NCI-H2081 treated with DMSO at 0.1 percent for 48 hours (cell line): ENCODE data around the gene P4HB.

Experiments
- DNase-seq: peaks from one replicate; lab custom pipeline; 2025; lab: John Stamatoyannopoulos, UW

The P4HB gene

DNA sequence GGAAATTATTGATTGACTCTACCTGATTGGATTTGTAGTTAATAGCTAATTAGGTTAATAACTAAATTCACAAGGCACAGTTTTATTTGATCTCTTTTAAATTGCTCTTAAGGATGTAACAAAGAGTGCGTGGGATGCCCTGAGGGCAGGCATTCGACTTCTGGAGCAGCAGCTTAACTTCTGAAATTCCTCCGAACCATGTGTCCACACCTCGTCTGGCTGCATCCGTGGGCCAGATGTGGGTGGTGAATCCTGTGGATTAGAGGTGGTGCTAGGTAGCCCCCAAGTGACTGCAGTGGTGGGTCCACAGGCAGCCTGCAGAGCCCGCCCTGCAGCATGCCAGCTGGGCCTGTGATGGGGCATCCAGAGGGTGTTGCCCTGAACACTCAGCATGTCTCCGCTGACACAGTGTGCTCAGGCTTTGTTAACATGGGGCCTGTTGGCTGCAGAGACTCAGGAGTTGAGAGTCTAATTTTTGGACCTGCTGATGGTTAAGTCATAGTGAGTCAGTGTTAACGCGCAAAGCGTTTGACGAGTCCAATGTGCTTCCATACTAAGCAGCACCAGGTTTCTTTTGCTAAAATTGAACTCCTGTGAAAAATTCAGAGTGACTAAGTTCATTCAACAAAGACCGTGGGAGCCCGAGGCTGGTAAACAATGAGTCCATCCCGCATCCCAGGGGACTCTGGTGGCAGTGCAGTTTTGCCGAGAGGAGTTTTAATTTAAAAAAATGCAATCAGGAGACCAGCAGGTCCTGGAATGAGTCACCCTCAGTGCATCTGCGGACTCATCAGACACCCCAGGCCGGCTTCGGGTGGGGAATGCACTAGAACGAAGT, 37.9 kb upstream of the P4HB start:
- DNase-seq: no peak

DNA sequence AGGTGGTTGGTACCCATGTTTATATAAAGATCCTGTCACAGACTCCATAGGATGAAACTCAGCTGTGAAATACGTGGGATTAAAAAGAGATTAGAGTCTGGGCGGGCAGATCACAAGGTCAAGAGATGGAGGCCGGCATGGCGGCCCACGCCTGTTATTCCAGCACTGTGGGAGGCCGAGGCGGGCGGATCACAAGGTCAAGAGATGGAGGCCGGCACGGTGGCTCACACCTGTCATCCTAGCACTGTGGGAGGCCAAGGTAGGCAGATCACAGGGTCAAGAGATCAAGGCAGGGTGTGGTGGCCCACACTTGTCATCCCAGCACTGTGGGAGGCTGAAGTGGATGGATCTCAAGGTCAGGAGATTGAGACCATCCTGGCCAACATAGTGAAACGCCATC, 35.1 kb upstream of the P4HB start:
- no peak for DNase-seq

DNA sequence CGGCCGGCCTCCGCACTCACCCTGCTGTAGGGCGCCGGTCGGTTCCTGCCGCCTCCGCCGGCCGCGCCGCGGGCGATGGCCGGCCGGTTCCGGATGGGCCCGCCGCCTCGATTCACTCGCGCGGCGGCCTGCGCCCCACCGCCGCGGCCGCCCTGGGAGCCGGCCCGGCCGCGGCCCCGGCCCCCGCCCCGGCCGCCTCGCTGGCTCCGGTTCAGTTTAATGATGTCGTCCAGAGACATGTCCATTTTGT, 30.9 kb upstream of the P4HB start:
- DNase-seq: no peak

DNA sequence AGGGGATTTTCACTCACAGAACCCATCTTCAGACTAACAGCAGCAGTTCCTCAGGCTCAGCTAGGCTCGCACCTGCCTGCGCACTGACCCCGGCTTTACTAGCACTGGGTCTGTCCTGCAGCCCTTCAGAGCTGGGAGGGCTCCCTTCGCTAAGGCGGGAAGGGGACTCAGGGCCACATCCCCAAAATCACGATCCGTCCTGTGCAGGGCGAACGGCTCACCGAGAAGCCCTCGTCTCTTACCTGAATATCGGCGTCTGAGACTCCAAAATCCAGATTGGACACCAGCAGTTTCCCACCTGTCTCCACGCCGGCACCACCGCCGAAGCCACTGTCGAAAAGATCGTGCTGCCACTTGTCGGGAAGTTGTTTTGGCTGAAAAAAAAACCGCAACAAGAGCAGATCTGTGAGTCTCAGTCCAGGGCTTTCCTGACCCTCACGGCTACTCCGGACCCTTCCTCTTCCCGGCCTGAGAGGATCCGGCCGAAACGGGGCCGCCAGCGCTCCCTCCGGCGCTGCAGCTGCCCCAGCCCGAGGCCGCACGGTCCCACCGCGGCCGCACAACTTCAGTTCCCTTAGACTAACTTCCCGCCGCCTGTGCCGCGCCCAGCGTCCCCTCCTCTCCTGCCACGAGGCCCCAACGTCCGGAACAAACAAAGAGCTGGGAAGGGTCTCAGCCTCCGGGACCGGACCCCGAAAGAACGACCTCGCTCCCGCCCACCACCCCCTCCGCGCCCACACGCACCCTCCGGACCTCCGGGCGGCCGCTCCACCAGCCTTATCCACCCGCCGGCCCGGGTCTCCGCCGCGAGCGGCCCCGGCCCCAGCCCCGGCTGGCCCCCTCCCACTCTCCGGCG, 30.3 kb upstream of the P4HB start:
- no peak for DNase-seq

DNA sequence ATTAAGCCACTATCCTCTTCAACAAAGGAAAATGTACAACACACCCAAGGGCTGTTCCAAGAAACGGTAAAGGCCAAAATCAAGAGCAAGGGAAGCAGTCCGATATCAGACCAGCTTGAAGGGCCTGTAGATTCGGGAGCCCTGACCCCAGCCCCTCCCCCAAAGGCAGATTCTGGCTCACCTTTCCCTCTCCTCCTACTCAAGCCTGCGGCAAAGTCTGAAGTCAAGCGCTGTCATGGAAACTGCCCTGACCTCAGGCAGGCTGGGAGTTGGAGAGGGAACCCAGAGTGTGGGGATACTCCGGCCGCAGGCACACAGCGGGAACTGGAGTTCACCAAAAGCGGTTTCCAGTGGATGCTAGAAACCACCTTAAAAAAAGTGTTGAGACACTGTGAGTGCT, 29.3 kb upstream of the P4HB start:
- no peak for DNase-seq

DNA sequence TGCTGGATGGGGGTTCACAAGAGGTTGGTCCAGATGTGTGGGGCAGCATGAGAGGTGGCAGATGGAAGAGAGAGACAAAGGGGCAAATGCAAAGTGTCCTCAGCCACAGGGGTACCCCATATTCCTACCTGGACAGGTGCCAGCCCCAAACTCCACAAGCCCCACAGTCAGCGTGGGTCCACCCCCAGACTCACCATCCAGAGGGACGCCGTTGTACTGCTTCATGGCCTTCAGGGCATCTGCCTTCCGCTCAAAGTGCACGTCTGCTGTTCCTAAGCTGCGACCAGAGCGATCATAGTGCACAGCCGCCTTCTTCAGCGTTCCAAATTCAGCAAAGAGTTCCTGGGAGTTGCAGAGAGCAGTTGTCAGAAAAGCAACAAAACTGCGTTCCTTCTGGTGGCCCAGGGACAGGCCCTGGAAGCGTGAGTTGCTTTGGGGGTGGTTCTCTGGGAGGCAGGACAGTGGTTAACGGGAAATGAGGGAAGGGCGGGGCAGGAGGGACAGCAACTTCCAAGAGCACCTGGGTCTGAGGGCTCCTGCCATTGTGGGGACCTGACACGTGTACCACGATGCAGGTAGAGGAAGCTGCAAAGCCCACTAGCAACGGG, 28.8 kb upstream of the P4HB start:
- DNase-seq: no peak

DNA sequence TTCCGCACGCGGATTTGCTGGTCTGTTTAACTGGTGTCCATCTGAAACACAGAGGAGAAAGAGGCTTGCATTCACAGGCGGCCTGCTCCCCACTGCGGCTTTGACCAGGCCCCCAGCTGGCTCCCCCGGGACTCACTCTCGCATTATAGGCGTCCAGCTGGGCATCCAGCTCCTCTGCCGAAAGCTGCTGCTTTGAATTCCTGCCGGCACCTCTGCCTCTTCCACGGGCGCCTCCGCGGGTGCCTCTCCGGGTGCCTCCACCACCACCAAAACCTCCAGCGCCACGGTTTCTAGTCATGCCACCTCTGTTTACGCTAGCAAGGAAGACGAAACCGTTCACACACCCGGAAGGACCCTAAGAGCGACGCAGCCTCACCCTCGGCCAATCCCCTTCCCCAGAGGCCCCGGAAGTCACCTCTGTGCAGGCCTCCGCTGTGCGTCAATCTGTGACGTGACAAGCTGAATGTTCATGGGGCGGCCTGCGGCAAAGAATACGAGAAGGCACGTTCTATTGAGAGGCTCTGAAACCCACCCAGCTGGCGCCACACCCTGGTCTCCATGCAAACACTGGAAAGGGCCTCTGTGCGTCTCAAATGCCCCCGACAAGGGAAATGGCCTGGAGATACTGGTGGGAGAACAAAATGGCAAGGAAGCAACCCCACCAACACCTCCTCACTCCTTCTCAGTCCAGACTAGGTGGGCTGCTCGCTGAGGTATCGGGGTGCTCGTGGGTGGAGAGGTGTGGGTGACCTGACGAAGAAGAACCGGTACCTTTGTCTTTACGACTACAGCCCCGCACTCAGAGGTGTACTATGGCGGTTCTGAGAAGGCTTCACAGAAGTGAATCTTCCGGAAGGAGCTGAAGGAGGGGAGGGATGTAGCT, 28.0 kb upstream of the P4HB start:
- no peak for DNase-seq

DNA sequence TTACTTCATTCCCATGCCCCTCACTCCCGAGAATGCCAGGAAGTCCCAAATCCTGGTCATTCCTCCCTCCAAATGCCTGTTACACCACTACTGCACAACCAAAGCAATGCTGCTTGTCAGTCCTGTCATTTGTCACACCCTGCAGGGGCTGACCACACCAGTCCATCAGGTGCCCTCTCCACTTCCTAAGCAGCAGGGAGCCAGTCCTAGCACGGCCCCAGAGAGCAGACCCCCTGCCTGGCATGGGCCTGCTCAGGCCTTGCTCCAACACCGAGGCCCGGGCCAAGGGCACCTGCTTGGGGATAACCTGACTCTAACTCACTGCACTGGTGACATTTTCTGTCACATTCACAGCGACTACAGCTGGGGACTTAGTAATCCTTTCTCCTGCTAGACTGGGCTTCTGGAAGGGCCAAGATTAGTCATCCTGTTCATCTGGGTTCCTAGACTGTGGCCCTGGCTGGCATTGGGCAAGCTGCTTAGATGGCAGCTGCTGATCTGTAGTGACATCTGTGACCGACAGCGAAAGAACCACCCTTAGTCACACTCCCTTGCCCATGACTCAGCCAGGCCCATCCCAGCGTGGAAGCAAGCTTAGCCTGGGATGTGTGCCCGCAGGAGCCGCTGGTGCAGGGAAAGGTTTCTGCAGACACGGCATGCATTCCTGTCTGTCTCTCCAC, 25.7 kb upstream of the P4HB start:
- DNase-seq: no peak

DNA sequence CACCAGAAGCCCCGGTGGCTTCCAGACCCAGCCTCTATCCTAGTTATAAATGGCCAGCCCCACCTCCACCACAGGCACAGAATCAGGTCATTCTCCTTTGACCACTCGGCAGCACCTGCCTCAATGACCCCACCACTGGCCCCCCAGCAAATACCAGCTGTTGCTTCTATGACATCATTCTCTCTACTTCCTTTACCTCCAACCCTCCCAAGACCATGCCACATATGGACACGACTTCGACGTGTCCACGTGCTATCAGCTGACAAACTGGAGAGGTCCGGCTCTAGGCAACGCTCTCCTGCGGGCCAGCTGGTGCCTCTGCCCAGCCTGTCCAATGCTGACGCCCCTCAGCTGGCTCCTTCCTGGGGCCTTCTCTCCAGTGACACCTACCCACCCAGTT, 25.1 kb upstream of the P4HB start:
- DNase-seq: no peak

DNA sequence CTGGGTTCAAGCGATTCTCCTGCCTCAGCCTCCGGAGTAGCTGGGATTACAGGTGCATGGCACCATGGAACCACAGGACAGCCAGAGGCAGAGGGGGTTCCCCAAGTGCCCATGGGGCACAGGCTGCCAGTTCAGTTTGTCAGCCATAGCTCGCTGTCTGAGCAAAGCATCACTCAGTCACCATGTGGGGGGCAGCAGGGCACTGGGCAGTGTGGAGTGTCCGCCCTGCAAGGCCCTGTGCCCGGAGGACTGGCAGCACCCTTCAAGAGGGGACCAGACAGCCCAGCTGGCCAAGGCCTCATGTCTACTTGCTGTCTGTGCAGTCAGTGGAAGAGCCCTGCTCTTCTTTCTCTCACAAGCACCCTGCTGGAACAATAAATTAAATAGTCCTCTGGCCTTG, 24.6 kb upstream of the P4HB start:
- DNase-seq: no peak

DNA sequence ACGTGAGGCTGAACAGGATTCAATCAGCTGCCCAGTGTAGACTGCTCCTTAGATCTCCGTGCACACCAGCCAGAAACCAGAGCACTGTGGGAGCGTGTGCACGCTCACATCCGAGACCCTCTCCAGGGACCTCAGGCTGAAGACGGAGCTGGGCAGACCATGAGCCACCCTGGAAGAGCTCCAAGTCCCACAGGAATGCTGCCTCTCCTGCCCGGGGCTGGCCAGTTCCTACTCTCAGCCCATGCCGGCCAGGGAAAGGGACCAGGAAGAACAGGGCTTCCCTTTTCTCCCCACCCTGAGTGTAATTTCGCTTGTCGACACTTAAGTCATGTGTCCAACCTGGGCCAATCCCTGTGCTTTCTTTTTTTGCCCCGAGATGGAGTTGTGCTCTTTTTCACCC, 24.2 kb upstream of the P4HB start:
- DNase-seq: no peak

DNA sequence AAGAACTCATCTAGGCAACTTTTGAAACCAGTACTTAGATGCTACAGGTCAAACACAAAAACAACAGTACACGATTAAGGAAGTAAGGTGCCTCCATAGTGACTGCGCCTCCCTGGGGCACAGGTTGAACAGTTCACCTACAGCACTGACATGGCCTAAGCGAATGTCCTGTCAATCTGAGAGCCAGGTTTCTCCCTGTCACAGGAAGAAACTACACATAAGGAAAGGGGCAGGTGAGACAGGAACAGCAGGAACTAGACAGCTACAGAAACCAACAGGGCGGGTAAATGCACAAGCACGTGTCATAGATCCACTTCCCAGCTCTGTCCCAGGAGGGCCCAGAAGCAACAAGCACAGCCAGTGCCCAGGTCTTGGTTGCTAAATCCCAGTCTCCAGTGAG, 18.8 kb upstream of the P4HB start:
- DNase-seq: no peak

DNA sequence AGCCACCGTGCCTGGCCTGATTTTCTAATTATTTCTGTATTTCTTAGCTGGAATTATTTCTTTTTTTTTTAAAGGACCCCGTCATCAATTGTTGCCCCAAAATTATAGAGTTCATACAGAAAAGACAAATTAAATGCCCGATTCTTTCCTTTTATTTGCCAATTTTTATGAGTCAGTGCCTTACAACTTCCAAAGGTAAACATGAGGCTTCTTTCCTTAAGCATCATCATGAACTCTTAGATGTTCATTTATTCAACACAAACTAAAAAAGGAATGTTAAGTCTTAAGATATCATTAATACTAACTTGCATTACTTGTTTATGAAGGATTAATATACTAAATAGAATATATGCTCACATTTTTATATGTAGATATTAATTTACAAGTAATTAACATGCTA, 18.0 kb upstream of the P4HB start:
- DNase-seq: no peak

DNA sequence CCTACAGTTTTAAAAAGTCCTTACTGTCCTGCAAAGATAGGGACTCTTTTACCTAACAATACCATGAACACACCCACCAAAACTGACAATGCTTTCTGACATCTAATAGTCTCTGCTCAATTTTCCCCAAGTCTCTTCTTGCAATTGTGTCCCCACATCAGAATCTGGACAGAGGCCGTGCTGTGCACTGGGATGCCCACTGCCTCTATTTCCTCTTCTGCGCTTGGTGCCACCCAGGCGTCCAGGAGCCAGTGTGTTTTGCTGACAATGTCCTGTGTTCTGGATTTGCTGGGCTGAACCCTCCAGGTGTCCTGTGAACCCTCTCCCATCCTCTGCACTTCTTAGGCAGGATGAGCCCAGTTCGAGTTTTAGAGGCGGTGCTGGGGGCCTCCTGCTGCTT, 17.2 kb upstream of the P4HB start:
- no peak for DNase-seq

DNA sequence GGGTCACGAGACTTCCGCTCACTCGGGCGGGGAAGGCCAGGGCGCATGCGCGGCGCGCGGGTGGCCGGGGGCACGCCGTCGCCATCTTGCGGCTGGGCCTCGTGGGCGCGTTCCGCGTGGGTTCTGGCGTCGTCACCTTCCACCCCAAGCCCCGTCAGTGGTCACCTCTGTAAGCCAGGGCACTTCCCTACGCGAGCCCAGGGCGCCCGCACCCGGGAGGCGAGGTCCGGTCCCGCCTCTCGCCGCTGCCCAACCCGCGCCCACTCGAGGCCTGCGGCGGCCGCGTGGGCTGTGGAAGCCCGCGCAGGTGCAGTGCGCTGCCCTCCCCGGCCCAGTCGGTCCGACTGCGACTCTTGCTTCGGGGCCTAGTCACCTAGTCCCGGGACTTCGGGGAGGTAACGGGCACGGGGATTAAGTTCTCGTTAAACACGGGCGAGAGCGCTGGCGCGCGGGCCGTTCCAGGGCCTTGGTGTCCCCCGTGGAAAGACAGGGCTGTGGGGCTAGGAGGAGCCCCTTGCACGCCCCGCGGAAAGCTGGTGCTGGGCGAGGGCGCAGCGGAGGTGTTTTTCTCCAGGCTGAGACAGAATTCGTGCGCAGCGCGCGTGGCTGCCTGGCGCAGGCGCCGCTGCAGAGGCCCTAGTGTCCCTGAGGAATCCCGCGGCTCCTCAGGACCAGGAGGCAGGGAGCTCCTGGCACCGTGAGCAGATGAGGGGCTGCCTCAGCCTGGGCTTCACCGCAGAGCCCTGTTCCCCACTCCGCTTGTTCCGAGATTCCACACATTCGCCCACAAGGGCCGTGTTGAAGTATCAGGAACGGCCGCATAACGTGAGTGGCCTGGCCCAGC, 11.3 kb upstream of the P4HB start:
- peak; percentile 25 for DNase-seq

DNA sequence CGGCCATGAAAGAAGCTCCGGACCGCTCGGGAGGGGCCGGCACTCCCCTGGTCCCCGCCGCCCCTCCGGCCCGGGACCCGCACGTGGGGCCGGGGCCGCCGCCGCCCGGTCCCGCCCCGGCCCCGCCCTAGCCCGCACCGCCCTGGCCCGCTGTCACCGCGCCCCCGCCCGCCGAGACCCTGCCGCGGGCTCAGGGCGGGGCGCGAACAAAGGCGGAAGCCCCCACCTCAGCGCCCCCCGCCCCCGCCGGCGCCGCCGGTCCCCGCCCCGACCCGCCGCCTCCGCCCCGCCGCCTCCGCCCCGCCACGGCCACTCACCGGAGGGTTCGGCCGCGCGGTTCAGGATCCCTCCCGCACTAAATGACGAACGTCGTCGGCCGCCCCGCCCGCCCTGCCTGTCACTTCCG, 10.6 kb upstream of the P4HB start, which contains the start of gene ARHGDIA:
Gene ARHGDIA (minus strand): TSS at position 357 of the 406 bp plus-strand sequence. CDS start 1,407 bp downstream, outside the sequence.
- DNase-seq: no peak

DNA sequence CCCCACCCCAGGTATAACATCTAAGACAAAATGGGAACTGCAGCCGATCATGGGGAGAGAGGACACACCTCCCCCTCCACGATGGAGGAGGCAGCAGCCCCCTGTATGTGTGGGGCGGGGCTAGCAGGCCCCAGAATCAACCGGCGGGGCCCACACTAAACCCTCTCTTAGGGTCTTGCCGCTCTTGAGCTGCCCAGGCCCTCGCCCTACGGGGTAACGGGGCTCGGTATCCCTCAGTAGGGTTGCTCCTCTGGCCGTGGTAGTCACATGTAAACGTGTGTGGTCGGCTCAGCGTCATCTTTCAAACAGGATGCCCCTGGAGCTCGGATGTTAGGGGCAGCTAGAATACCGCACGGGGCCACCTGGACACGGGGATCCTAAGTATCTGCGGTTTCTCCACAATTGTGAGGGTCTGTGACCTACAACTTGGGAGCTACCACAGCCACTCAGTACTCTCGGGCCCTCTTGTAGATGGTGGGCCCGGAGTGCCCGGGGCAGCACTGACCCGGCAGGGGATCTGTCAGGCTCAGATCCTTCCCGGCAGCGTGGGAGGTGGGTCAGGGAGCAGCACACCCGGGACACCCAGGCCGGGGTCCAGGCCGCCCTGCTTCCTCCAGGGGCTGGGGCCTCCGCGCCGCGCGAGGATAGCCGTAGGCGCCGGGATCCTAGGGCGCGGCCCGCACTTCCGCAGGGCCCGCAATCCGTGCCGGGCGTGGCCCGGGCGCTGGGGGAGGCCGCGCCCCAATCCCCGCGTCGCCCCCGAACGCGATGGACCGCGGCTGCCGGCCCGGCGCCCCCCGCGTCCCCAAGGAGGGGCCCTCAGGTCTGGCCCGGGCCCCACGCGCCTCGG, 10.0 kb upstream of the P4HB start:
- no peak for DNase-seq

DNA sequence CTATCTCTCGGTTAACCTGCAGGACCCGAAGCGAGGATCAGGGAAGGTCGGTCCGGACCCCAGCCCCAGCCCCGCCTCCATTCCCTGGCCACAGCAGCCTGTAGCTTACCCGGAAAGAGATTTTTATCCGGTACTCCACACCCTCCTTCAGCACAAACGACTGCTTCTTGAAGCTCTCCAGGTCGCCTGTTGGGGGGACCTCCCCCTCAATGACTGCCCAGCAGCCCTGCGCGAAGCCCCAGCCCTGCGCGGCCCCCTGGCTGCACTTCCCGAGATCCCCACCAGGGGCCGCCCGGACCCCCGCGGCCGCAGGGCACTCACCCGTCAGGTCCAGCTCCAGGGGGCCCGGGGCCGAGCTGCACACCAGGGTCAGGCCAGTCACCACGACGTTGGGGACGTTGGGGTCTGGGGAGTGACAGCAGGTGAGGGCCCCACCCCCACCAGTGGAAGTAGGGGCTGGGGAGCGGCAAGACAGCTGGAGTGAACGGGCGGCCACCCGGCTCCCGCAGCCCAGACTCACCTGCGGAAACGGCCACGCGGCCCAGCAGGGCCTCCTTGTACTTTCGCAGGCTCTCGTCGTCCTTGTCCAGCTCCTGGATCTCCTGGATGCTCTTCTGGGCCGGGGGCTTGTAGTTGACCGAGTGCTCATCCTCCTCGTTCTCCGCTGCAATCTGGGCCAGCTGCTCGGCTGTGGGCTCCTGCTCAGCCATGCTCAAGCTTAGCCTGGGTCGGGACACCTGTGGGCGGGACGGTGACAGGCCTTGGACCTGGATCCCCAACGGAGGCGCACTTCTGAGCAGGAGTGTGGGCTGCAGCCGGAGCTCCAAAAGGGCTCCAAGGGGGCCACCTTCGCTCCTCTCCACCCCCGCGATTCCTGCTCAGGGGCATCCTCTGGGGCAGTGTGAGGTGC, 9.1 kb upstream of the P4HB start:
- no peak for DNase-seq
